Fibroblast of lung (primary cell): ENCODE data around the gene SHISAL1.

ENCODE experiments used
- EZH2 ChIP-seq: IDR thresholded peaks from 2 replicates; pipeline ENCODE4 v1.5.1; 2012; ENCODE audit warnings: low read length, control low read depth, mild to moderate bottlenecking; ENCODE audit errors: missing control alignments
- TF ChIP-seq, protein P1 (sequence below), 2 donors: IDR thresholded peaks in 1 of 2; conservative IDR thresholded peaks in 1 of 2; 1 replicate in 1 of 2; 2 replicates in 1 of 2; pipeline ENCODE4 v1.5.1; 2011 to 2012; ENCODE audit warnings: low read length in 2 of 2, control low read depth in 1 of 2, inconsistent platforms in 1 of 2, low read depth in 1 of 2, mild to moderate bottlenecking in 1 of 2

GRCh38 chr22:44360306-44360667, 47.5 kb upstream of the SHISAL1 start:
- no peak for TF ChIP-seq EZH2
- TF ChIP-seq, protein P1, sequence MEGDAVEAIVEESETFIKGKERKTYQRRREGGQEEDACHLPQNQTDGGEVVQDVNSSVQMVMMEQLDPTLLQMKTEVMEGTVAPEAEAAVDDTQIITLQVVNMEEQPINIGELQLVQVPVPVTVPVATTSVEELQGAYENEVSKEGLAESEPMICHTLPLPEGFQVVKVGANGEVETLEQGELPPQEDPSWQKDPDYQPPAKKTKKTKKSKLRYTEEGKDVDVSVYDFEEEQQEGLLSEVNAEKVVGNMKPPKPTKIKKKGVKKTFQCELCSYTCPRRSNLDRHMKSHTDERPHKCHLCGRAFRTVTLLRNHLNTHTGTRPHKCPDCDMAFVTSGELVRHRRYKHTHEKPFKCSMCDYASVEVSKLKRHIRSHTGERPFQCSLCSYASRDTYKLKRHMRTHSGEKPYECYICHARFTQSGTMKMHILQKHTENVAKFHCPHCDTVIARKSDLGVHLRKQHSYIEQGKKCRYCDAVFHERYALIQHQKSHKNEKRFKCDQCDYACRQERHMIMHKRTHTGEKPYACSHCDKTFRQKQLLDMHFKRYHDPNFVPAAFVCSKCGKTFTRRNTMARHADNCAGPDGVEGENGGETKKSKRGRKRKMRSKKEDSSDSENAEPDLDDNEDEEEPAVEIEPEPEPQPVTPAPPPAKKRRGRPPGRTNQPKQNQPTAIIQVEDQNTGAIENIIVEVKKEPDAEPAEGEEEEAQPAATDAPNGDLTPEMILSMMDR (conservative IDR thresholded peaks at IDR 0.05 in 1 of 2, IDR thresholded peaks at IDR 0.05 in 1 of 2; ENCODE audit: low read depth in 1 of 2, low read length in 2 of 2) = no peak
